Activated CD8-positive, alpha-beta T cell treated with anti-CD3 and anti-CD28 coated beads for 36 hours (primary cell): Measurements from ENCODE around the gene CSRNP3. TPM values are rescaled to one million over a fixed set of nuclear protein-coding genes. Genes with fewer than 3 reads are reported as not detected.

ENCODE experiments used
- ATAC-seq: fragments of 200-7000 bp; cut with Tn5 transposase; one replicate; pipeline ENCODE4 v1.10.0; 2021; ENCODE audit warnings: mild to moderate bottlenecking, moderate library complexity
- CTCF ChIA-PET: fragments of 350-600 bp; sonication (Branson Sonifier 250); formaldehyde crosslinking; loops from one replicate; lab custom pipeline; 2021; ENCODE audit warnings: antibody characterized with exemption; lab: Charles Lee
- POLR2A ChIA-PET: fragments of 350-600 bp; sonication (Branson Sonifier 250); formaldehyde crosslinking; loops from one replicate; lab custom pipeline; 2021; ENCODE audit warnings: antibody characterized with exemption; lab: Charles Lee
- DNase-seq: peaks from one replicate; pipeline ENCODE4 v3.0.0-alpha.2; 2020
- H3K27ac Mint-ChIP-seq: one replicate; pipeline ENCODE4 v1.8.0; 2021; ENCODE audit warnings: mild to moderate bottlenecking, mixed read lengths
- H3K27me3 Mint-ChIP-seq: one replicate; pipeline ENCODE4 v1.8.0; 2021; ENCODE audit warnings: mixed read lengths
- H3K36me3 Mint-ChIP-seq: one replicate; pipeline ENCODE4 v1.8.0; 2021; ENCODE audit warnings: low read depth, mixed read lengths
- H3K4me1 Mint-ChIP-seq: one replicate; pipeline ENCODE4 v1.8.0; 2021; ENCODE audit warnings: low read depth, mixed read lengths
- H3K4me3 Mint-ChIP-seq: one replicate; pipeline ENCODE4 v1.8.0; 2021; ENCODE audit warnings: mild to moderate bottlenecking, moderate library complexity, mixed read lengths
- H3K9me3 Mint-ChIP-seq: one replicate; pipeline ENCODE4 v1.8.0; 2021; ENCODE audit warnings: mixed read lengths
- CTCF ChIP-seq: fragments of 200-600 bp; IDR thresholded peaks from one replicate; pipeline ENCODE4 v1.8.0; 2022; ENCODE audit warnings: antibody characterized with exemption, mild to moderate bottlenecking
- intact Hi-C: fragments of 100-400 bp; cut with micrococcal nuclease; formaldehyde crosslinking; loops from one replicate; pipeline ENCODE4 v1.10.0; 2022
- total RNA-seq, 2 experiments: library from RNA; stranded (reverse); gene quantifications; one replicate each; pipeline ENCODE4 v1.2.3, GENCODE V29; 2021

CSRNP3 gene, protein sequence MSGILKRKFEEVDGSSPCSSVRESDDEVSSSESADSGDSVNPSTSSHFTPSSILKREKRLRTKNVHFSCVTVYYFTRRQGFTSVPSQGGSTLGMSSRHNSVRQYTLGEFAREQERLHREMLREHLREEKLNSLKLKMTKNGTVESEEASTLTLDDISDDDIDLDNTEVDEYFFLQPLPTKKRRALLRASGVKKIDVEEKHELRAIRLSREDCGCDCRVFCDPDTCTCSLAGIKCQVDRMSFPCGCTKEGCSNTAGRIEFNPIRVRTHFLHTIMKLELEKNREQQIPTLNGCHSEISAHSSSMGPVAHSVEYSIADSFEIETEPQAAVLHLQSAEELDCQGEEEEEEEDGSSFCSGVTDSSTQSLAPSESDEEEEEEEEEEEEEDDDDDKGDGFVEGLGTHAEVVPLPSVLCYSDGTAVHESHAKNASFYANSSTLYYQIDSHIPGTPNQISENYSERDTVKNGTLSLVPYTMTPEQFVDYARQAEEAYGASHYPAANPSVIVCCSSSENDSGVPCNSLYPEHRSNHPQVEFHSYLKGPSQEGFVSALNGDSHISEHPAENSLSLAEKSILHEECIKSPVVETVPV
- total RNA-seq = not detected

DNA sequence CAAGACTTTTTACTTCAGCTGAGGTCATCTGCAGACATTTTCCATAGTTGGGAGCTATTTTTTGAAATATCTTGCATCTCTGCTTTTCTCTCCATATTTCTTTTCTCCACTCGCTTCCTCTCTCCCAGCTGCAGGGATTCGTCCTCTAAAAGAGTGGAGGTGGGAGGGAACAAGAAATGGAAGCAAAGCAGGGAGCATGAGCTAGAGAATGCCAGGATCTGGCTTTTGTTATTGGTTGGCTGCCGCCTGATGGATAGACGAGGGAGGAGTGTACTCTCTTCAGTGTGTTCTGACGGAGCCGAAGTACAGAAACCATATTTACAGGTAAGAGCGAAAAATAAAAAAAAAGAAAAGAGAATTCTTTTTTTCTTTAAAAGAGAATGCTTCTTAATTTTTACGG lies at the start of gene CSRNP3:
CSRNP3 (plus strand) TSS at position 282 of the 400 bp plus-strand sequence. CDS start 125,368 bp downstream, outside the sequence.
- Mint-ChIP-seq H3K27me3 (peaks cover 3% of the 10 kb centered on the region), H3K36me3 (no peaks in the 10 kb centered on the region), H3K4me1 (no peaks in the 10 kb centered on the region), H3K4me3 (no peak within 1 kb of the TSS), H3K27ac (no peak within 1 kb of the TSS), H3K9me3 (no peaks in the 10 kb centered on the region)
- ATAC-seq (no peak), DNase-seq (no peak)
- ChIA-PET CTCF (interaction anchor here (0.9 kb wide), 1 partner anchor 30 kb away, joined by 3 read pairs; no protein-coding TSS in a partner anchor), POLR2A (interaction anchor here (0.7 kb wide), 1 partner anchor 750 kb away, joined by 3 read pairs; no protein-coding TSS in a partner anchor)
- no peak for TF ChIP-seq CTCF
- intact Hi-C loops = no loop called here

GRCh38 chr2:165420231-165420630 lies 49.3 kb upstream of the CSRNP3 start:
- peaks cover 7% of the 10 kb centered on the region for H3K9me3 Mint-ChIP-seq
- ATAC-seq (no peak), DNase-seq (no peak)
- H3K36me3 Mint-ChIP-seq = no peaks in the 10 kb centered on the region
- intact Hi-C loops = no loop called here
- H3K4me1 Mint-ChIP-seq = no peaks in the 10 kb centered on the region
- H3K27ac Mint-ChIP-seq = no peak overlapping the region
- no peak for TF ChIP-seq CTCF
- POLR2A ChIA-PET = interaction anchor here (0.6 kb wide), 1 partner anchor 1112 kb away, joined by 3 read pairs; no protein-coding TSS in a partner anchor
- peaks cover 5% of the 10 kb centered on the region for H3K27me3 Mint-ChIP-seq
- no peak overlapping the region for H3K4me3 Mint-ChIP-seq
- CTCF ChIA-PET = interaction anchor here (1.8 kb wide), 1 partner anchor 454 kb away, joined by 4 read pairs; no protein-coding TSS in a partner anchor

- Mint-ChIP-seq H3K36me3 (no peaks in the 10 kb centered on the region), H3K4me3 (no peak overlapping the region), H3K9me3 (peaks cover 3% of the 10 kb centered on the region), H3K27ac (no peak overlapping the region), H3K4me1 (no peaks in the 10 kb centered on the region), H3K27me3 (peaks cover 4% of the 10 kb centered on the region)
- intact Hi-C loops = no loop called here
- TF ChIP-seq CTCF = no peak
- ChIA-PET CTCF (no interaction called here), POLR2A (no interaction called here)
- ATAC-seq (no peak), DNase-seq (no peak)
Measured at GRCh38 chr2:165423081-165423480, 46.4 kb upstream of the CSRNP3 start.

- H3K4me3 Mint-ChIP-seq = no peak overlapping the region
- POLR2A ChIA-PET = no interaction called here
- H3K4me1 Mint-ChIP-seq = no peaks in the 10 kb centered on the region
- TF ChIP-seq CTCF = no peak
- H3K36me3 Mint-ChIP-seq = no peaks in the 10 kb centered on the region
- CTCF ChIA-PET = interaction anchor here (0.9 kb wide), 1 partner anchor 449 kb away, joined by 3 read pairs; no protein-coding TSS in a partner anchor
- H3K27me3 Mint-ChIP-seq = no peaks in the 10 kb centered on the region
- ATAC-seq = no peak
- H3K9me3 Mint-ChIP-seq = peaks cover 3% of the 10 kb centered on the region
- intact Hi-C loops = no loop called here
- no peak overlapping the region for H3K27ac Mint-ChIP-seq
- DNase-seq = no peak
Measured at GRCh38 chr2:165425556-165425955, 43.9 kb upstream of the CSRNP3 start.

DNA sequence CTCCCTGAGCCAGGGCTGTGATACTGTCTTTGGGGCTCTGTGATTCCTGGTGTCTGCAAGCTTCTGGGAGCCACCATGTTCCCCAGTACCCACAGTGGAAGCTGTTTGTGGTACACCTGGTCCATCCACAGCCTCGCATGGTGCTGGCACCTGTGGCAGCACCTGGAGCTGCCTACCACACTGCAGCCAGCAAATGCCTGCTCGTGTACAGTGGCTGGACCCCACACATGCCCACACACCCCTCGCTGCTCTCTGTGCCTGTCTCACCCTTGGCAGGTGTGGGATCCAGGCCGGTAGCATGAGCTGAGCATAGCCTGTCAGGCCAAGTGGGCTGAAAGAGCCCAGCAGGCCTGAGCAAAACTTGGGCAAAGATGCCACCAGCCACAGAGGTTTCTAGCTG lies 41.8 kb upstream of the CSRNP3 start:
- DNase-seq (no peak), ATAC-seq (no peak)
- H3K27me3 Mint-ChIP-seq = no peaks in the 10 kb centered on the region
- CTCF ChIA-PET = no interaction called here
- POLR2A ChIA-PET = no interaction called here
- H3K9me3 Mint-ChIP-seq = peaks cover 3% of the 10 kb centered on the region
- no peak for TF ChIP-seq CTCF
- H3K27ac Mint-ChIP-seq = no peak overlapping the region
- no peak overlapping the region for H3K4me3 Mint-ChIP-seq
- no peaks in the 10 kb centered on the region for H3K36me3 Mint-ChIP-seq
- H3K4me1 Mint-ChIP-seq = no peaks in the 10 kb centered on the region
- intact Hi-C loops = no loop called here
